Mesenteric fat pad (tissue), 1 donor: ENCODE results near the gene KLHL7. TPM values are rescaled to one million over a fixed set of nuclear protein-coding genes. Genes with fewer than 3 reads are reported as not detected.
"Not testable (repeated sequence)": the region's sequence is repeated elsewhere in the genome, so short reads cannot be mapped to it uniquely, and the experiment has no call there.

Source experiments
- DNase-seq: peaks from one replicate; pipeline ENCODE4 v3.0.0-alpha.2; 2020; ENCODE audit warnings: low spot score
- total RNA-seq: library from RNA; stranded (reverse); fragmentation: NEBNext Ultra II Directional; extraction: Animal tissue kit (Norgen Biotek cat#: 25700); gene quantifications from one replicate; pipeline ENCODE4 v1.2.1, GENCODE V29; 2021
- donor health status: DM: yes; HTN: yes; CAD: no.

KLHL7 gene
- total RNA-seq, 1 donor from 2014 or later, result 18.9 TPM

- DNase-seq, result no peak
Measured at GRCh38 chr7:23175938-23176337, 70.4 kb downstream of the KLHL7 start.

- DNase-seq, result peak; percentile 97
Measured at GRCh38 chr7:23181684-23182553, 76.3 kb downstream of the KLHL7 start, which contains the start of gene NUP42. Gene NUP42, plus strand, starts transcription at chr7:23182048. Its CDS starts 38 bp downstream, at chr7:23182086.

DNA sequence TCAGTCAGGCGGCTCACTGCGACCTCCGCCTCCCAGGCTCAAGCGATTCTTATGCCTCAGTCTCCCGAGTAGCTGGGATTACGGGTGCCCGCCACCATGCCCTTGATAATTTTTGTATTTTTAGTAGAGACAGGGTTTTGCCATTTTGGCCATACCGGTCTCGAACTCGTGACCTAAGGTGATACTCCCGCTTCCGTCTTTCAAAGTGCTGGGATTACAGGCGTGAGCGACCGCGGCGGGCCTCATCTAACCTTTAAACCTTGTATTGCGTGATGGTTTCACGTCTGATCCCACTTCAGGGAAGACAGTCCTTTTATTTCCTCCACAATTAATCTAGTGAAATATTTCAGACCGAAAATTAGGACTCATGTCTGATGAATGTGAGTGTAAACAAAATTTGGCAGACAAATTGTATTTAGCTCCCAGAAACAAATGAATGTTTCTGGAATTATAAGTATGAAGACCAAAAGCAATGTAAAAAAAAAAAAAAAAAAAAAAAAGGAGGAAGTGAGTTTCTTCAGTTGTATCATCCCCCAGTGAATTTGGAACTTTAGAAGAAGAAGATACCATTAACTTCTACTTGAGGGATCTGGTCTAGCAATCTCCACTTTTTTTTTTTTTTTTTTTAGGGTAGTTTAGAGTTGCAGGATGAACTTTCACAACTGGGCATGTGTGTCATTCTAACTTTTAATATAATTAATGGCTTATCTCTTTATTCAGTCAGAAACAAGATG is 77.9 kb downstream of the KLHL7 start:
- no peak for DNase-seq

DNA sequence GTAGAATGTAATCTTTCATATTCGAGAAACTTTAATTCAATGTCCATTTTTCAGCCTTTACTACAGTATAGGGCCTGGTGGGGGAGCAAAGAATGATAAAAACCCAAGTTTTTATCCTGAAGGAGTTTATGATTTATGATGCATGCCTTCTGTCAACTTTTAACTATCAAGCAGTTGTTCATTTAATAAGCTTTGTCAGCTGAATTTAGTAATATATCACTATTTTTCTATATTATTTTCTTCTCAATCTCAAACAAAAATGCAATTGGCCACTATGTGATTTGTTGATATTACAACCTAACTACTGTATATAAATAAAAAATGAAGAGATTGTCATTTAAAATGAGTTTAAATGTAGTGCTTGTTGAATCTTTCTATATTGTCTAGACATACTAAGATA is 78.7 kb downstream of the KLHL7 start:
- no peak for DNase-seq

- DNase-seq, result no peak
Measured at GRCh38 chr7:23184709-23185359, 79.2 kb downstream of the KLHL7 start.

DNA sequence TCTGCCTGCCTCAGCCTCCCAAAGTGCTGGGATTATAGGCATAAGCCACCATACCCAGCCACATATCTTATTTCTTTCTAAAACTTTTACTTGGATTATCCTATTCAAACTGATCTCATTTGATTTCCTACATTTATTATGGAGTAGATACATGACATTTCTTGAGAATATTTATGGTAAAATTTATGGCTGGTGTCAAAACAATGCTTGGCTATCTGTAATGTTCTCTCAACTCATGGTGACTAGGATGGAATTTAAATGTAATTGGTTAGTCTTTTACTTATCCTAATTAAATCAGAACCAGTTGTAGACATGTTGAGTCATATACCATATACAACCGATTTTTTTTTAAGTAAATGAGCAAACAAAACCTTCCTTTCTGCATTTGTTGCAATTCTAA is 80.4 kb downstream of the KLHL7 start:
- DNase-seq, result no peak

GRCh38 chr7:23191022-23191421 is 85.4 kb downstream of the KLHL7 start:
- no peak for DNase-seq

GRCh38 chr7:23193650-23194227 is 88.2 kb downstream of the KLHL7 start:
- DNase-seq, result not testable (repeated sequence)

DNA sequence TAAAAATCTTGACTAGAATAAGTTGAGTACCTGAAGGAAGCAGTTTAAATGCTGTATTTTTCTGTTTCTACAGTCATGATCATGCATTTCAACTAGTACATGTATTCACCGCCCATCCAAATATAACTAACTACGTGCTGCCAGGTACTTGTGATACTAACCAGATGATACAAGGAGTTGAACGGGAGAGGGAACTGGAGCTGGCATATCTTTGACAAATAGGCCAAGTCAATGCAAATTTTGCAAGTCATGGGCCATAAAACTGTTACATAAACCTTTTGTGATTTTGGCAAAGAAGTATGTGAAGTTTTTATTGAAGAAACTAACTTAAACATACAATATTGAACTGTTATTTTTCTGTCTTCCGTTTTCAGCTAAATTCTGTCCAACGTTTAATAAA is 90.7 kb downstream of the KLHL7 start:
- DNase-seq, result no peak

- DNase-seq, result not testable (repeated sequence)
Measured at GRCh38 chr7:23197745-23198144, 92.2 kb downstream of the KLHL7 start.

GRCh38 chr7:23200331-23200730 is 94.7 kb downstream of the KLHL7 start:
- no peak for DNase-seq

DNA sequence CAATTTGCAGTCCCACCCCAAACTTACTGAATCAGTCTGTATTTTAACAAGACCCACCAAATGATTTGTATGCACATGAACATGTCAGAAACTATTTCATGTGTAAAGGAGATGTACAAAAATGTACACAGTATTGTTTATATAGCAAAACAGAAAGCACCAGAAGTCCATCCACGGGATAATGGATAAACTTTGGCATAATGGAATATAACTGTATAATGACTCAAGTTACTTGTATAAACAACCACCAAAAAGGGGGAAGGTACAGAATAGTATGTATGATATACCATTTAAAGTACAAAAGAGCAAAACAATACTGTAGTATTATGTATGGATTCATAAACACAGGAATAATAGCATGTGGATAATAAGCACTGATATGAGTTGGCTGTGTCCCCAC is 98.7 kb downstream of the KLHL7 start:
- DNase-seq, result no peak

DNA sequence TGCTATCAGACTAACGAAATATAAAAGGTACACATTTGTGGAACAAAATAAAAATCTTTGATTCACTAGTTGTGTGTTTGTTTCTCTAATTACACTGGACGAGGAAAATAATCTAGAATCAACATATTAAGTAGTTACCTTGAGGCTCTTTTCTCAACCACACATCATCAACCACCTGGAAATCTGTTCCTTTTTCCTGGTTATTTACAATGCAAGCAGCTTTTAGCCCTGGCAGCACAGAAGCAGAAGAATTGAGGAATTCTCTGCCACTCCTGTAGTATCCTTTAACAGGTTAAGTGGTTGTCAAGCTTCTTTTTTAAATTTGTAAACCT is 100.0 kb downstream of the KLHL7 start:
- DNase-seq, result no peak

- DNase-seq, result no peak
Measured at GRCh38 chr7:23205909-23206767, 100.6 kb downstream of the KLHL7 start.

GRCh38 chr7:23207021-23207420 is 101.4 kb downstream of the KLHL7 start:
- no peak for DNase-seq

DNA sequence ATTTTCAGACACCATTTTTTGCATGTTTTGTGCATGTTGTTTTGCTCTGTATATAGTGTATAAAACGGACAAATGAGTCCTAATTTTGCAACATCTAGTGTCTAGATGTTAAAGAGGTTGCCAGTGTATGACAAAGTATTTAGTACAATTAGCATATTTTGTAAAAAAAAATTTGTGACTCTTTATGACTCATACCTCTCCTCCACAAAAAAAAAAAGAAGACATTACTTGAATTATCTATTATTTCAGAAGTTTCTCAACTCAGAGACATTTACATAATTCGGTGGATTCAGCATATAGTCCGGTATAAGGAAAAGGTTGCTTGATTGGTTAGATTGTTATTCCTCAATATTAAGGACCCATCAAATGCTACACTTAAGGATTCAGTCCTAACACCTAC is 102.3 kb downstream of the KLHL7 start:
- DNase-seq, result no peak

GRCh38 chr7:23208316-23208715 is 102.7 kb downstream of the KLHL7 start:
- no peak for DNase-seq

DNA sequence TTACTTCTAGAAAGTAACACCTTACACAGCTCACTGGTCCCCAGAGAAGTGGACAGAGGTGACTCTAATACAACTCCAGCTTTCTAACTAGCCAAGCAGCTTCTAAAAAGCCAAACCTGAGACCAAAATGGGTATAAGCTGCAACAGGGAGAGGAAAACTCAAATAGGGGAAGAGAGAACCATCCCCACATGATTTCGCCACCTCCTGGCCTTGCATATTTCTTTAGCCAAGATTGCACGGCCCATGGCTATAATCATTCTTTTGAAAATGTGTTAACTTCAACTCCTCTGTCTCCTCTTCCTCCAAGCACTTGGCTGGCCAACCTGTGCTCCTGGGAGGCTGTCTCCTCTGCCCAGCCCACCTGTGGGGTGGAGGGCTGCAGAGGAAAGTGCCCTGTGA is 104.9 kb downstream of the KLHL7 start:
- no peak for DNase-seq

DNA sequence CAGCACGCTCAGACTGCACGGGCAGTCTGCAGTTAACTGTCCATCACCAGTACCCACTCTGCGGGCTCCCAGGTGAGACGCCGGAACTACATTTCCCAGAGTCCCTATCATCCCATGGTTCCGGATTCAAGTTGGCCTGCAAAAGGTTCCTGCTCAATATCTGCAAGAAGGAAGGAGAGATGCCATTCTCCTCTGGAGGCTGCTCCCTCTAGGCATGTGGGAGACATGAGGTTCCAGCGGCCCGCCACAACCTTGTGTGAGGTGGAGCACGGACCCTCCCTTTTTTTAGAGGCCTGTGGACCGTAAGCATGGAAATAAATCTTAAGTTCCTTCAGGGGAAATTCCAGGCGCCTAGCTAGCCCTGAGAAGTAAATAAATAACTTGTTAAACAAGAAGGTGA is 106.0 kb downstream of the KLHL7 start:
- DNase-seq, result no peak

DNA sequence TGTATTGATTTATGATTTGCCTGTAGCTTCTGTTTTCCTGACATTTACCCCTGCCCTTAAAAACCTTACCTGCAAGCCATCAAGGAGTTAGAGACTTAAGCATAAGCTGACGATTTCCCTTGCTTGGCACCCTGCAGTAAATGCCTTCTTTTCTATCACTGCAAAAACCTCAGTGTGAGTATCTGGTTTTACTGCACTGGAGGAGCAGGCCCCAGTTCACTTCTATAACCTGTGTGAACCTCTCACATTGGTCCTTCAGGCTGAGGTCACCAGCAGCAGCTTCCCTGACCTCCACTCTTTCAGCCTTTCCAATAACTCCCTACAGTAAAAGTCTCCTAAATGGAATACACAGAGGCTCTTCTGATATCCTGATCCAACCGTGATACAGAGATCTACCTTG is 106.8 kb downstream of the KLHL7 start:
- no peak for DNase-seq

GRCh38 chr7:23212841-23213240 is 107.3 kb downstream of the KLHL7 start:
- no peak for DNase-seq
